Left lobe of liver (tissue), 2 donors: ENCODE measurements around the gene CENPX. TPM values are rescaled to one million over a fixed set of nuclear protein-coding genes. Genes with fewer than 3 reads are reported as not detected.

ENCODE experiments used
- ATAC-seq: fragments of 200-7000 bp; cut with Tn5 transposase; one replicate; pipeline ENCODE4 v1.9.1; 2020; ENCODE audit warnings: mild to moderate bottlenecking, moderate library complexity
- DNase-seq: peaks from one replicate; pipeline ENCODE4 v3.0.0-alpha.2; 2020; ENCODE audit warnings: low spot score
- total RNA-seq: library from RNA; stranded (reverse); gene quantifications from one replicate; pipeline ENCODE4 v1.2.1, GENCODE V29; 2021
- donor health status: DM: no; HTN: no; CAD: no; lungs with moderate emphysema.
- donor health status: DM: no; HTN: yes; CAD: no.

Gene CENPX
- total RNA-seq, 1 donor from 2014 or later, result 60.0 TPM

DNA sequence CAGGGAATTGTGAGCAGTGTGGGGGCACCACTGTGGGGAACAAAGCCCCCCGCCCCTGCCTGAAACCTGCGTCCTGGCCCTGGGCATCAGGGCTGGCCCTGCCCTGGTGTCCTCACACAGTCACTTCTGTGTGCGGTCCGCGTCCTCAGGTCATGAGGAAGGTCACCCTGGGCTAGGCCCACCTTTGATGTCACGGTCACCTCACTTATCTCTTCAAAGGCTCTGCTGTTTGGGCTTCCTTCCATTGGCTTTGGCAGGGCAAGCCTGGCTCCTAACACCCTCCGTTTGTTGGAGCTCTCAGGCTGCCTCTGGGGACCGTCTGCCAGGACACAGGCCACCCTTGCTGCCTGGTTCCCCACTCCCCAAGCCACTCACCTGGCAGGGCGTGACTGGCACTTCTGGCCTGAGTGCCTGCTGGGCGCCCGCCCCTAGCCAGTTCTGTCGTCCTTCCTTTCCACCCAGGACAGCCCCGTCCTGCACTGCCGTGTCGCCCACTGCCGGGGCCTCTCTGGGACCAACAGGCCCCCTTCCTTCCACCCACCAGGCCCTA, 8.8 kb downstream of the CENPX start:
- DNase-seq (no peak), ATAC-seq (no peak)

DNA sequence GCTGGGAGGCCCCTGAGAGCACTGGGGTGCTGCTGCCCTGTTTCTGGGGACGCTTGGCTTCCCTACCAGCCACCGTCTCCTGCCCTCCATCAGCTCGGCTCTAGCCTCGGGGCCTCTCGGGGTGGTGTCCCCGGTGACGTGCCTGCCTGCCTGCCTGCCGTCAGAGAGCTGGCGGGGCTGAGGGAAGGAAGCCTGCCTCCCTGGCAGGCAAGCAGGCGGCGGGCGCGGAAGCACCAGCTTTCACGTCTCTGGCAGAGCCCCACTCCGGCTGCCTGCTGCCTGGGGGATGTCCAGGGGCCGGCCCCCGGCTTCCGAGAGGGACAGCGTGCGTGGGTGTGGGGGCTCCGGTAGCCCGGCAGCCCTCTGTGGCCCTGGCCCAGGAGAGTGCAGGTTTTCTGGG, 9.3 kb downstream of the CENPX start:
- DNase-seq, result no peak
- no peak for ATAC-seq

DNA sequence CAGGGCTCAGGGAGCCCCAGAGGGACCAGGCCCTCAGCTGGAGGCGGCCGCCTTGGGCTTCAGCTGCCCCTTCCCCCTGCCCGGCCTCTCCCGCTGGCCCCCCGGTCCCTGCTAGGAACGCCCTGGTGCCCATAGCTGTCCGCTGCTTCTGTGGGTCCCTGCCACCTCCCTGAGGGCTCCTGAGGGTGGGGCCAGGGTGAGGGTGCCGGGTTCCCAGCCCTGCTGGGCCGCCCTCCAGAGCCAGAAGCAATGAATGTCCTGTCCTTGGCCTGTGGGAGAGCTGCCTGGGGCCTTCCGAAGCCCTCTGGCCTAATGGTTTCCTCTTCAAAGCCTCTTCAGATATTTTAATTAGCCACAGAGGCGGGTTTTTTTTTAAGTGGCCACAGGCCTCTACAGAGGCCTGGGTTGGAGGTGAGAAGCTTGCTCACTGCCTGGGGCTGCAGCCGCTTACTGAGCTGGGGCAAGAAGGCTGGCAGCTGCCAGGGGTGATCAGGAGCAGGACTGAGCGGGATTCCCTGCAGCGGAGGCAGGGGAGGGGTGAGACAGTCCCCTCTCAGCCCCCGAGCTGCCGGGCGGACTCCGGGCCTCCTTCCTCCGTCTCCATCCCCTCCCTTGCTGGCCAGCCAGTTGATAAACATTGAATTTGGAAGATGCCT, 9.9 kb downstream of the CENPX start:
- no peak for DNase-seq
- ATAC-seq, result no peak

DNA sequence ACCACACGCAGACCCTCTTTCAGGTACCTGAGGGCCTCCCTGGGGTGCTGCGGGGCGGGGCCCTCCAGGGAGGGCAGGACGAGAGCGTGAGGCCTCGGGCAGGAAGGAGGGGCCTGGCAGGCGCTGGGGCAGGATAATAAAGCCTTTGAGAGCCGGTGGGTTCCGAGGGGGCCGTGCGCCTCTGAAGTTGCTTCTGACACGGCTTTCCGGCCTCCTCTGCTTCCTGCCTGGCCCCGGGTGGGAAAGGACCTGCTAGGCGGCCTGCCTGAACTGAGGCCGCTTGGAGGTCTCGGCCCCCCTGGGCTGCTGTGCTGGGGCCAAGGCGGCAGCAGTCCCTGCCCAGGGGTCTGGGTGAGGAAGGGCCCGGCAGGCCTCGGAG, 10.4 kb downstream of the CENPX start:
- DNase-seq (no peak), ATAC-seq (no peak)

GRCh38 chr17:82011617-82012187, 11.0 kb downstream of the CENPX start:
- DNase-seq, result no peak

DNA sequence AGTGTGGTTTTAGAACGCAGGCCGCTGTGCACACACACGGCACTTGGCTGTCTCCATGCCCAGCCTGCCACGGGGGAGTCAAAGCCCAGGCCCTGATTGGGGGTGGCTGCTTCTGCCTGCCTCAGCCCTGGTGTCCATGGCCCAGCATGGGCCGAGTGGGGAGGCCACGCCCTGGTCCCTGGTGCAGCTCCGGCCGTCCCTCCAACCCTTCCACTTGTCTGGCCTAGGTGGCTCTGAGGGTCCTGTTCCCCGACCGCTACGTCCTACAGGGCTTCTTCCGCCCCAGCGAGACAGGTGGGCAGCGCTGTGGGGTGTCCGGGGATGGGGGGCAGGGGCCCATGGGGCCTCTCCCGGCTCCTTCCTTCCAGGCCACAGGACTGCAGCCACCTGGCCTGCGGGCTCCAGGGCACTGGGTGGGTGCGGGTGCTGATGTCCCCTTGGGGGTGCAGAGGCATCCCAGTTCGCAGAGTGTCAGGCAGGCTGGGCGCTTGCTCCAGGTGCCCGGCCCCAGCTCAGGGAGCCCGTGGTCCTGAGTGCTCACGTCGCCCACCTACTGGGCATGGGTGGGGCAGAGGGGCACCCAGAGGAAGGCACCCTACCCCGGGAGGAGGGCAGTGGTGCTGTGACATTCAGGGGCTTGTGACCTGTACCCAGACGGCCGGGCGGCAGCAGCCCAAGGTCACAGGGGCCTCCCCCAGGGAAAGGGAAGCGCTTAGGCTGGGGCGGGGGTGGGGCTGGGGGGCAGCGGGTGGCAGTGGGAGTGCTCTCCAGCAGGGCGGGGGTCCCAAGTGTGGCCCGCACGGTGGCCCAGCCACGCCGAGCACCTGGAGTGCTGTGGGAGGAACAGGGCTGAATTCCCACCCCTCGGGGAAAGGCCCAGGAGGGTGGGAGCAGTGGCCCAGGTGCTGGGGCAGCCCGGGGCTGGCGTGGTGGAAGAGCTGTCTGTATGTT, 11.8 kb downstream of the CENPX start:
- ATAC-seq, result no peak
- no peak for DNase-seq

More at GRCh38 chr17:82011617-82012187, 11.0 kb downstream of the CENPX start:
- ATAC-seq, result no peak

GRCh38 chr17:82009413-82009812, 13.3 kb downstream of the CENPX start:
- ATAC-seq, result no peak
- DNase-seq, result no peak

DNA sequence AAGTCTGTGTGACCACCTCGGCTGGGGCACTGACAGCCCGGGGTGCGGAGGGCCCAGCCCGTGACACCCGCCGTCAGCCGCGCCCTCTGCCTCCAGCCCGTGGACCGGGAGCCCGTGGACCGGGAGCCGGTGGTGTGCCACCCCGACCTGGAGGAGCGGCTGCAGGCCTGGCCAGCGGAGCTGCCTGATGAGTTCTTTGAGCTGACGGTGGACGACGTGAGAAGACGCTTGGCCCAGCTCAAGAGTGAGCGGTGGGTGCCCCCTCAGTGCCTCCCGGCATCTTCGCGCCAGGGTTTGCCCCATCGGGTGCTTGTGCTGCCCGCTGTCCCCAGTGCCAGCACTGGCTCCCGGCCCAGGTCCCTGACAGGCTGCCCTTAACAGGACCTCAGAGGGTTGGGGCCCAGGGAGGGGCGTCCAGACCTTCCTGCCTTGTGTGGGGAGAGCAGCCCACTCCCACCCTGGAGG, 13.7 kb downstream of the CENPX start:
- DNase-seq, result no peak
- no peak for ATAC-seq

GRCh38 chr17:82008258-82008940, 14.3 kb downstream of the CENPX start:
- ATAC-seq (no peak), DNase-seq (no peak)

DNA sequence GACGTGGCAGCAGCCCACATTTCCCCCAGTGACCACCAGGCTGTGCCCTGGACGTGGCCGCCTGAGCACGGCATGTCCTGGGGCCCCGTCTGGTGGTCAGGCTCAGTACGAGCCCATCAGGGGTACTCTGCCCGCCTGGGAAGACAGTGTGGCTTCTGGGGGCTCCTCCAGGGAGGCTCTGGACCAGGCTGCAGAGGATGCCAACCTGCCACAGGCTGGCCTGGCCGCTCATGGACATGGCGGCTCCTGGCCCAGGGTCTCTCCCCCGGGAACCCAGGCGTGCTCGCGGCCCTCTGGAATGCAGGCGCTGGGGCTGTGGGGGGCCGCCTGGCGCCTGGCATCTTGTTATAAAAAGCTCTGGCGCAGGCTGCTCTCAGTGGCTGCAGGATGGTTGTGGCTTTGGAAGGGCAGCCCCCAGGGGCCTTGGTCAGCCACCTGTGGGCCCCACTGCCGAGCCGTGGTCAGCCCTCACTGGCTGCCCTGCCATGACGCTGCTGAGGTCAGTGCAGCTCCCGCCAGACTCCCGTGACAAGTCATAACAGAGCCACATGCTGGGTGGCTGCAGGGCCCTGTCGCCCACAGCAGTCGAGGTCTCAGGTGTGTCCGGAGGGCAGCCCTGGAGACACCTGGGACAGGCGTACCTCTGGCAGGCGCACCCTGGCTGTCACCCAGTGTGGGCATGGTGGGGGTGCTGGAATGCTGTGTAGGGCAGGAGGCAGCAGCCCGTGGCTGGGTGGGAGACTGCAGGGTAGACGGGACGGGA, 15.0 kb downstream of the CENPX start:
- ATAC-seq, result no peak
- no peak for DNase-seq

DNA sequence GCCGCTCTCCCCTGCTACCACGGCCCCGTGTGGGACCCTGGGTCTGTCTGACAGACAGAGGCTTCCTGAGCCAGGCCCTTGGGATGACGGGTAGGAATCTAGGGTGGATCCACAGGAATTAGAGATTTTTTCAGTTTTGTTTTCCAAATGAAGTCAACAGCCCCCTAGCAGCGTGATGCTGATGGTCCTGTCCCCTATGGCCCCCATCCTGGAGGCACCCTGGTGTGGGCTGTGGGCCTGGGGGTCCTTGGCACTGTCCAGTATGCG, 15.5 kb downstream of the CENPX start:
- DNase-seq (no peak), ATAC-seq (no peak)

DNA sequence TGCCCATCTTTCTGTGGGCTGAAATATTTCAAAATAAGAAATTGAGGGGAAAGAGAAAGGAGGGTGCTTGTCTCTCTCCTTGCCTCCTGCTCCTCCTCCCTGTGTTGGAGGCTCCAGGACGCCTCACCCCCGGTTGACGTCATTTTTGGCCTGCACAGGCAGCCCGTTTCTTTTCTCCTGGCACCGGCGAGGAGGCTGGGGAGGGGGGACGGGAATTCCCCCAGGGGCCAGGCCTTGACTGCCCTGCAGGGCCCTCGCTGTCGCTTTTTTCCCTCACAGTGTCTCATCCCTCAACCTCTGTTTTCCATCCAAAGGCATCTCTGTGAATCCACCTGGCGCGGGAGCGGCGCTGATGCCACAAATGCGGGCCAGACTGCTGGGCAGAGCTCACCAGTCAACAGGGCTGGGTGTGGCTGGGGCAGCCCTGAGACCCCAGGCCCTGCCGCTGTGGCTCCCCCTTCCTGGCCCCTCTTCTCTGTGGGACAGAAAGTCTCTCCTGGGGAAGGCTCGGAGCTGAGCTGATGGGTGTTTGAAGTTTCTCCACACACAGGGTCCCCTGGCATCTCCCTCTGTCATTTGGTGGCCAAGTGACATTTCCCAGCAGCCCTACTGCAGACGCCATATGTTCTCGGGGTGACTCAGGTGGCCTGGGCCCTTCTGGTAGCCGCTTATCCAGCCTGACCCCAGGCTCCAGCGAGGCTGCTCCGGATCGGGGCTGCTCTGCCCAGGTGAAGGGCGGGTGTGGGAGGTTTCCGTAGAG, 16.0 kb downstream of the CENPX start:
- DNase-seq (no peak), ATAC-seq (no peak)

GRCh38 chr17:82005701-82006348, 16.9 kb downstream of the CENPX start:
- DNase-seq (no peak), ATAC-seq (no peak)

DNA sequence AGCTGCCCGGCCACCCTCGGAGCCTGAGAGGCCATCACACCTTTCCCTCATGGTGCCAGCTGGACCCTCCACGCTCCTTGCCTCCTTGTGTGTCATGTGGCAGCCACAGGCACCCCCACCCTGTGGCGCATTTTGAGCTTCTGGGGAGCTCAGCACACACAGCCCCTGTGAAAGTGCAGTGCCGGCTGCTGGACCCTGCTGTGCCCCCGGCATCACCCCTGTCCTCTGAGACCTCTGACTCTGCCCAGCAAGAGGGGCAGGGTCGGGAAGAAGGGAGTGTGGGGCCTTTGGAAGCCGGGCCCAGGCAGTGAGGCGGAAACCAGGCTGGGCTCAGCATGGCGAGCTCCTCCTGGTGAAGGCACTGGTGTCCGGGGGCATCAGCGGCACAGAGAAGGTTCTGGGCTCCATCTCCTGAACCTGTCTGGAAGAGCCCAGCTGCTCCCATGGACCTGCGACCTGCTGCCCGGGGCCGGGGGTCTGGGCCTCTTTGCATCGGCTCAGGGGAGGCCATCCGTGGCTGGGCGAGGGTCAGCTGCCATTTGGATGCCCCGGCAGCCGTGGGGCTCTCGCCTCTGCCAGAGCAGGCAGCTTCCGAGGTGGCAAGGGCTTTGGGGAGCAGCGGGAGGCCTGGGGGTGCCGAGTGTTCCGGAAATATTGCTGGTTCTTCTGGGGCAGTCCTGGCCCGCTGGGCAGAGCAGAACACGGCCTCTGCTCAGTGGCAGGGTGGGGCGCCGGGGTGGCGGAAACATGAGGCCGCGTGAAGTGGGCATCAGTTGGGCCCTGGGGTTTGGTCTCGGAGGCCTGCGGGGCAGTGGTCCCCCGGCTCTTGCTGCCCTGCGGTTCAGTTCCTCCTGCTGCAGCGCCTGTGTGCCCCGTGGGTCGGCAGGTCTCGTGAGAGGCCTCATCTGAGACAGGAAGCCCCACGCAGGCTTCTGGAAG, 17.9 kb downstream of the CENPX start:
- DNase-seq, result no peak
- no peak for ATAC-seq

DNA sequence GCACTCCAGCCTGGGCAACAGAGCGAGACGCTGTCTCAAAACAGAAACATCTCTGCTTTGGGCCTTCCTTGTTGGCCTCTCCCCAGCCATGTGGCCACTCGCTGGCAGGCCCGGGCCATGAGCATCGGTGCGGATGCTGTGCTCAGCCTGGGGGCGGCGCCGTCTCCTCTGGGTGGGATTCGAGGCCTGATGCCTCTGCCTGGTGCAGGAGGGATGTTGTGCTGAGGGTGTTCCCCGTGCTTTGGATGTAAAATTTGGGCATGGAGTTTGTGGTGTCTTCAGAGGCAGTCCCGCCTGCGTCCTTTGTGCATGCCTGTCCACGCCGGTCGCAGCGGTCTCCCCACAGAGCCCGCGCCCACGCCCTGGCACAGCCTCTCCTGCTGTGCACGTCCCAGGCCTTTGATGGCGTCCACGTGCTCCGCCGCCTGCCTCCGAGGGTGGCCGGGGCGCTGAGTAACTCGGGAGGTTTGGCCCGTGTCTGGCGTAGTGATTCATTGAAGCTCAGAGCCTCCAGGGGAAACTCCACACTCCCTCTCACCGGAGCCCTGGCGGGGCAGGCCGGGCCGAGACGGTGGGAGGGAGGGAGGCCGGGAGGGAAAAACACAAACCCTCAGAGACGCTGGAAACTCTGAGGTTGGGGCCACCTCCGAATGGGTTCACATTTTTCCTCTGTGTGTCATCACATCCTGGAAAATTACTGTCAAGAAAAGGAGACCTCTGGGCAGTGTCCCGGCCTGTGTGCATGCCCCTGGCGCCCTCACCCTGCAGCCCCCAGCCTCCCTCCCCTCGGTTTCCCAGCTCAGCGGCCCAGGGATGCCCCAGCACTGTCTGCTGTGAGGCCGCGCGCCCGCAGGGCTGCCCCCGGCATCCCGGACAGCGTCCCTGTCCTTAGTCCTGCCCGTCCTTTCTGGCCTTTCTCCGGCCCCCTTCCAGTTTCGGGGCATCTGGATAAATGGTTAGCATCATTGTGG, 19.0 kb downstream of the CENPX start:
- DNase-seq, result no peak
- no peak for ATAC-seq

DNA sequence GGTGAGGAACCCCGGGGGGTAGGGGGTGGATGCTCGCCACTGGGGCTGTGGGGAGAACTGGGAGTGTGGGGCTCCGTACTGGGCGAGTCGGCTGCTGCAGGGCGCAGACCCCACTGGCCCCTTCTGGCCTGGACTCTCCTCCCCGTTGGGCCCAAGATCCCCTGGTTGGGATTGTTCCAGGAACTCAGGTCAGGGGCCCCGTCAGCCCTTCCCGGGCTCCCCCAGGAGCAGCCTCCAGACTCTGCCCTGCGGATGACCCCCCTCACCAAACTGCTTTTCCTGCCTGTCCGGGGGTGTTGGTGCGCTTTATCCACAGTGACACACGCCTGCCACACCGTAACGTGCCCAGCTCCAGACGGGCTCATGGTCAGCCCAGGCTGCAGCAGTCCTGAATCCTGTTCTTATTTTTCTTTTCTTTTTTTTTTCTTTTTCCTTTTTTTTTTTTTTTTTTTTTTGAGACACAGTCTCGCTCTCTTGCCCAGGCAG, 21.1 kb downstream of the CENPX start:
- DNase-seq (no peak), ATAC-seq (no peak)
